ENCODE measurements around the gene KRTAP10-2. TPM values are rescaled to one million over a fixed set of nuclear protein-coding genes. Genes with fewer than 3 reads are reported as not detected.
A peak's percentile ranks its signal among the peaks of the same experiment; 100 is the strongest.

The KRTAP10-2 gene
- total RNA-seq, 1 experiment from 2014 or later: not detected

DNA sequence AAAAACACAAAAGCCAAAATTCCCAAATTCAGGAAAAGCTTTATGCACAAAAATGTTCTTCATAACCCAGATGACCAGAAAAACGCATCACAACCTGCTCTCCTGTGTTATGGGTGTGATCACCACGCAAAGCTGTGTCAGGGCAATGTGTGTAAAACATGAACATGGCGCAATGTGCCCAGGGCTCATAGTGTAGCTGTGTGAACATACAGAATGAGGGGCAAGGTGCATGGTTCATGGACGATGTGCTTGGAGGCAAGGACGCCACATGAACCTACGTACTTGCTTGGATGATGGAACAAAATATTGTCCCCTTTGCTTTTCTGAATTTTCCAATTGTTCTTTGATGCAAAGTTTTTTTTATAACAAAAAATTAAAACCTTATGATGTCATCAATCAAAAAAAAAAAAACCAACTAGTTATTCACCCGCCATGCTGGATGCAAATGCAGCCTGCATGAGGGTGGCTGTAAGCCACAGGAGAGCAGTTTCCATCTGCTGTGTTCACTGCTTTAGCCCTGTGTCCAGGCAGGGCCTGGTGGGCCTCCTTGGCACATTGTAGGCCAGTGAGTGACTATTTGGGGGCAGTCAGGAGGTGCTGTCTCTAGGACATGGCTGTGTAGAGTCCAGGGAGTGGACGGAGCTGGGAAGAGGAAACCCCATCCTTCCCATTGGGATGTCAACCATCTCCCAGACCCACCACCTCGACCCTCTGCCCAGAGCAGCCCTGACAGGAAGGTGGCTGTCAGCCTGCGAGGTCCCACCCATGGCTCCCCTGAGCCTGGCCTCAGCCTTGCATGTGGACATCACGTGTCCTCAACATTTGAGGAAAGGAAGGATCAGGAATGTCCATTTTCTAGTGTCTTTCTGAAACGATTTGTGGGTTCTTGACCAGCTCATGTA lies 25.0 kb downstream of the KRTAP10-2 start:
- DNase-seq (ENCODE audit: low spot score): no peak

DNA sequence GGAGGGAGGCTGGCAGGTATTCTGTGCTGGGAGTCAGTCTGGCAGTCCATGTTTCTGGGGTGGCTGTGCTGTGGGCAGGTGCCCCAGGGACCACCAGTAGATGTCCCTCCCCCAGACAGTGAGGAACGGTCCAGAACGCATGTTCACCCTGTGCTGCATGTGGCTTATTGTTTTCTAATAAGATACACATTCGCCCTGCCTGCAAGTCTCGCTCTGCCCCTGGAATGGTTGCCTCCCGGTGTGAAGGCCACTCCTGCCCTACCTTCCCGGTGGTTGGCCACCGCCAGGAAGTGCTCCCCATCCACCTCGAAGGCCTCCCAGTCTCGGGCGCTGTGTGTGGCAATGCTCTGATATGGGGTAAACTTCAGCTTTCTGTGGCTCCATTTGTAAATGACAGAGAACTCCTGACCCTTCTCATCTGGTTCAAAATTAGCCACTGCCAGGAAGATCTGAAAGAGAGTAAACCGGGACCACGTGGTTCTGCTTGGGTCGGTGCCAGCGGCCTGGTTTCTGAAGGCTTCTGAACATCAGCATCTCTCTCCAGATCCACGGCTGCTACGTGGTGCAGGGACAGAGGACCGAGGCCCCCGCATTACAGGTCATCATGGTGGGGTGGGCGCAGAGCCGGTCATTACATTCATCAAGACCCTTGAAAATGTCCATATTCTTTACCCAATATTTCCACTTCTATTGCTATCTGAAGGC lies 25.8 kb downstream of the KRTAP10-2 start:
- no peak for DNase-seq (ENCODE audit: low spot score)

DNA sequence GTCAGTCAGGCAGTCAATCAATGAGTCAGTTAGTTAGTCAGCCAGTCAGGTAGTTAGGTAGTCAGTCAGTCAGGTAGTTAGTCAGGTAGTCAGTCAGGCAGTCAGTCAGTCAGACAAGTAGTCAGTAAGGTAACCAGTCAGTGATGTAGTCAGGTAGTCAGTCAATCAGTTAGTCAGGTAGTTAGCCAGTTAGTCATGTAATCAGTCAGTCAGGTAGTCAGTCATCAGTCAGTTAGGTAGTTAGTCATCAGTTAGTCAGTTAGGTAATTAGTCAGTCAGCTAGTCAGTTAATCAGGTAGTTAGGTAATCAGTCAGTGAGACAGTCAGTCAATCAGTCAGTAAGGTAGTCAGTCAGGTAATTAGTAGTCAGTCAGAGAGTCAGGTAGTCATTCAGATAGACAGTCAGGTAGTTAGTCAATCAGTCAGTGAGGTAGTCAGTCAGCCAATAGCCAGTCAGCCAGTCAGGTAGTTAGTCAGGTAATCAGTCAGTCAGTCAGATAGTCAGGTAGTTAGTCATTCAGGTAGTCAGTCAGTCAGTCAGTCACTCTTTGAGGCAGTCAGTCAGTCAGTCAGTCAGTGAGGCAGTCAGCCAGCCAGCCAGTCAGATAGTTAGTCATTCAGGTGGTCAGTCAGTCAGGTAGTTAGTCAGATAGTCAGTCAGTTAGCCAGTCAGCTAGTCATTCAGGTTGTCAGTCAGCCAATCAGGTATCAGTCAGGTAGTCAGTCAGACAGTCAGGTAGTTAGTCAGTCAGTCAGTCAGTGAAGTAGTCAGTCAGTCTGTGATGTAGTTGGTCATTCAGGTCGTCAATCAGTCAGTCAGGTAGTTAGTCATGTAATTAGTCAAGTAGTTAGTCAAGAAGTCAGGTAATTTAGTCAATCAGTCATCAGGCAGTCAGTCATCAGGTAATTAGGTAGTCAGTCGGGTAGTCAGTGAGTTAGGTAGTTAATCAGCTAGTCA lies 26.6 kb downstream of the KRTAP10-2 start:
- no peak for DNase-seq (ENCODE audit: low spot score)

DNA sequence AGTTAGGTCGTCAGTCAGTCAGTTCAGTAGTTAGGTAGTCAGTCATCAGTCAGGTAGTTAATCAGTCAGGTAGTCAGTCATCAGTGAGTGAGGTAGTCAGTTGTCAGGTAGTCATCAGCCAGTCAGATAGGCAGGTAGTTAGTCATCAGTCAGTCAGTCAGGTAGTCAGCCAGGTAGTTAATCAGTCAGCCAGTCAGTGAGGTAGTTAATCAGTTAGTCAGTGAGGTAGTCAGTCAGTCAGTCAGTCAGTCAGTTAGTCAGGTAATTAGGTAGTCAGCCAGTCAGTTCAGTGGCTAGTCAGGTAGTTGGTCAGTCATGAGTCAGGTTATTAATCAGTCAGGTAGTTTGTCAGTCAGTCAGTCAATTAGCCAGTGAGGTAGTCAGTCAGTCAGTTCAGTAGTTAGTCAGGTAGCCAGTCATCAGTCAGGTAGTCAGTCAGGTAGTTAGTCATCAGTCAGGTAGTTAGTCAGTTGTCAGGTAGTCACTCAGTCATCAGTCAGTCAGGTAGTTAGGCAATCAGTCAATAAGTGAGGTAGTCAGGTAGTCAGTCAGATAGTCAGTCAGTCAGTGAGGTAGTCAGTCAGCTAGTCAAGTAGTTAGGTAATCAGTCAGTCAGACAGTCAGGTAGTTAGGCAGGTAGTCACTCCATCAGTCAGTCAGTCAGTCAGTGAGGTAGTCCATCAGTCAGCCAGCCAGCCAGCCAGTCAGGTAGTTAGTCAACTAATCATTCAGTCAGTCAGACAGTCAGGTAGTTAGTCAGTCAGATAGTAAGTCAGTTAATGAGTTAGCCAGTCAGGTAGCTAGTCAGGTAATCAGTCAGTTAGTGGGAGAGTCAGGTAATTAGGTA lies 27.5 kb downstream of the KRTAP10-2 start:
- no peak for DNase-seq (ENCODE audit: low spot score)

DNA sequence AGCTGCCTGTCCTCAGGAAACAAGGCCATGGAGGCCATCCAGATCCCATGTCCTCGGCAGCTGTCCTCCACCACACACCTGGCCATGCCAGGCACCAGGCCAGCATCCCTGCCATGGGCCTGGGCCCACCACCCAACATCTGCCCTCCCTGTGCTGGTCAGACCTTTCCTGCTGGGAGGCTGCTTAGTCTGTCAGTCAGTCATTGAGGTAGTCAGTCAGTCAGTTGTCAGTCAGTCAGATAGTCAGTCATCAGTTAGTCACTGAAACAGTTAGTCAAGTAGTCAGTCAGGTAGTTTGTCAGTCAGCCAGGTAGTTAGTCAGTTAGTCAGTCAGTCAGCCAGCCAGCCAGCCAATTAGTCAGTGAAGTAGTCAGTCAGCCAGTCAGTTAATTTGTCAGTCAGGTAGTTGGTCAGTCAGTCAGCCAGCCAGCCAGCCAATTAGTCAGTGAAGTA lies 28.5 kb downstream of the KRTAP10-2 start:
- no peak for DNase-seq (ENCODE audit: low spot score)

DNA sequence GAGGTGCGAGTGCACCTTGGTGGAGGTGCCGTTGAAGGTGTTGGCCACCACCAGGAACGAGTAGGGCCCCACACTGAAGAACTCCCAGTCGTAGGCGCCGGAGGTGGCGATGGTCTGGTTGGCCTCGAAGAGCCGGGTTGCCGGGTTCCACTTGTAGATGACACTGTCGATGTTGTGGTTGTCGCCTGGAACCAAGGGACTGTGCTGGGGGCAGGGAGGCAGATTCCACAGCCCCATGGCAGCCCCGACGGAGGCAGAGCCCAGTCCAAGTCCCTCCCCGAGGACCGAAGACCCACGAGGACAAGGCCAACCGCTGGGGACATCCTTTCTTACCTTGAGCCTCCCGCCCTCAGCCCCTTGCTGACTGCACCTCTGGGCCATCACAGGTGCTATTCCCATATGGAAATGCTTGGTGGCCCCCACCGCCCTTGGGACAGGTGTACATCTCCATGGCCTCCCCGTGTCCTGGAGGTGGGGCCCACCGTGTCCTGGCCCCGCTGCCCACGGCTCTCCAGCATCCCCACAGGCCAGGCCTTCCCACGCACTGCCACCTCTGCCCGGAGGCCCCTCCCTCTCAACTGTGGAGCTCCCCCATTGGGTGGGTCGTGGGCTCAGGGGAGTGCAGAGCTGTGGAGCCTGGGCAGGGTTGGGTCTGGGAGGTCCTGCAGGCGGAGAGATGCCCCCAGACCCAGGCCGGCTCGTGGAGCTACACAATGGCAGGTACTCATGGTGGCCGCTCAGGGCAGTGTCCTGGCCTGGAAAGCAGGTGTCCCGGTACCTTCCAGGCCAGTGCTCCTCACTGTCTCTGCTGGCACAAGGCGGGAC lies 29.2 kb downstream of the KRTAP10-2 start:
- no peak for DNase-seq (ENCODE audit: low spot score)

DNA sequence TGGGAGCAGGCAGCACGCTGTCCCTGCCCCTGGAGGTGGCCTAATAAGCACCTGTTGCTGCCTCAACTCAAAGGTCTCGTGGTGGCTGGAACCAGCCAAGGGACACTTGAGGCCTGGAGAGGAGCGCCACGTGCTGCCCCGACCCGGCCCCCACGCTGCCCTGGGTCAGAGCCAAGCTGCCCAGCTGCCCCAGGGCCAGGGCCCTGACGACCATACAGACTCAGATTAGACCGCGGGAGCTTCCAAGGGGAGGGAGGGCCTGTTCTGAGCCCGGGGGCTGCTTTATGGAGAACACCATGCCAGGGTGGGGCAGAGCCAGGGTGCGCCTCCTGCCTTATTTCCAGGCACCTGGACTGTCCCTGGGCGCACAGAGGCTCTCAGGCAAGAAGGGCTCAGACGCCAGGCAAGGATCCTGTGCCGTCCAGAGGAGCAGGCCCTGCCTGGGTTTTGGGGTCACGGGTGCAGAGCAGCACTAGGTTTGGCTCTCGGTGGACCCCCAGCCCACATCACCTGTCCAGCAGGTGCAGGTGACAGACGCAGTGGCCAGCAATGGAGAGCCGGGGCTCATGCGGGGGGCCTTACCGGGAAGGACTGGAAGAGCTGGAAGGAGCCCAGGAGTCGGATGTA lies 29.9 kb downstream of the KRTAP10-2 start:
- no peak for DNase-seq (ENCODE audit: low spot score)

DNA sequence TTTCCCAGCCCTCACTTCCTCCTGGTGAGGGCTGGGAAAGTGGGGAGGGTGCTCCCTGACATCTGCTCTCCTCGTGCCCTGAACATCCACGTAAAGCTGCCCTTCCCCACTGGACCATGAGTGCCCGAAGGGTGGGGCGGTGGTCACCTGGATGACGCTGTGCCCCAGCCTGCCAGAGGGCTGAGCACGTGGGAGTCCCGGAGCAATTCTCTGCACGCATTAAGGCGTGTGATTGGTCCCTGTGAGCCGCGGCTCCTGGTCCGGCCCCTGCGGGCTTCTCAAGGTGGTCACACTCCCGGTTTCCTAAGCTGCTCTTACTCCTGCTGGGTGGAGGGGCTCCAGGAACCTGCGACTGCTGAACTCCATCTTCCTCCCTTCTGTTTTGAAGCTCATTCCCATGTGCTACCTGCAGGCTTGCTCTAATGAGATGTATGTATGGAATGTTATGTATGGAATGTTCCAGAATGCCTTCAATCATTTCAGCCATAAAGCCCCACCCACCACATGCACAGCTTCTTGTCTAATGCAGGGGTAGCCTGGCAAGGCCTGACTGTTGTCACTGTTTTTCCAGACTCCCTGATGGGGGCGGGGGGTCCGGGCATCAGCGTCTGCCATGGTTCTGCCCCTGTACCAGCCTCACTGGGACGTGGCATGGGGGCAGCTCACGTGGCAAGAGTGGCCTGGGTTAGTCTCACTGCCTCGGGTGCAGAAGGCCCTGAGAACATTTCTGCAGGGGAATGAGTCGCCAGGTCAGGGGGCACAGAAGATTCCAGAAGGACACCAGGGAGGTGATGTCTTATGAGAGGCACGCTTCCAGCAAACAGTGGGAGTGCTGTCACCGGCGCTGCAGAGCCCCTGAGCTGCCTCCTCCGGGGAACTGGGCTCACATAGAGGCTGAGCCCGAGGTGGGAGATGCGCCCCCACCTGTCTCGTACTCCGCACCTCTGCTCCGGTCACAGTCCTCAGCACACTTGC lies 30.7 kb downstream of the KRTAP10-2 start:
- DNase-seq (ENCODE audit: low spot score): no peak

DNA sequence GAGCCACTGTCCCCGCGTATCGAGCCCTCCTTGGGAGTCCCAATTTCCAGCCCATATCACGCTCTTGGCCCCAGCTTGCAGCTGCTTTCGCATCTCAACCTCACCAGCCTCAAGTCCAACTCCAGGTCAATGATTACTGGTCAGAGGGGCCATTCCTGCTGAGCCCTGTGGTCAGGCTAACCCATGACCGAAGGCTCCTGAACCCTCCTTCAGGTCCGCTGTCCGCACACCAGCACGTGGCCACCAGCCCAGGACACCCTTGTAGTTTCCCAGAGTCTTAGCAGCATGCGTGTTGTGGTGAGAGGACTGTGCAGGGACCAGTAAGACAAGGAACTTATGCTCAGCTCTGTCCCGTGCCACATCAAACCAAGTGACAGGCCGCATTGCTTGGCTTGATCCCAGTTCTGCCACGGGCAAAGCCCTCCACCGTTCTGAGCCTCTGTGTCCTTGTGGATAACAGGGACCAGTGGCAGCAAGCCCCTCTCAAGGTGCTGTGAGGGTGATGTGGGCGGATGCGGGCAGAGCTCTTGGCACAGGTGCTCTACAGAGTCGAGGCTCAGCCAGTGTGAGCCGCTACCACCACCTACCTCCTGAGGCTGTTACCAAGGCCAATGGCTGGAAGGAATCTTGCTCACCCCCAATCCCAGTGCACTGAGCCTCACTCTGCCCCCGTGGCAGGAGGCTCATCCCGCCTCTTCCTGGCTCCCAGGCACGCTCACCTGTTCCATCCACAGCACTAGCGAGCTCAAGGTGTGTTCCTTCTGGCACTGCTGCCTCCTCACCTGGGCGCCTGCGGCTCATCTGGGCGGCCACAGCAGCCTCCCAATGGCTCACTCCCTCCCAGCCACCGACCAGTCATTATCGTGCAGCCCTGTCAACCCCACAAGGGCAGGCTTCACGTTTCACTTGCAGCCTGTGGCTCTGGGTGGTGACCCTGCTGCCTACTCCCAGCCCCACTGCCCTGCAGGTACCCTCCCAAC lies 31.7 kb downstream of the KRTAP10-2 start:
- no peak for DNase-seq (ENCODE audit: low spot score)

DNA sequence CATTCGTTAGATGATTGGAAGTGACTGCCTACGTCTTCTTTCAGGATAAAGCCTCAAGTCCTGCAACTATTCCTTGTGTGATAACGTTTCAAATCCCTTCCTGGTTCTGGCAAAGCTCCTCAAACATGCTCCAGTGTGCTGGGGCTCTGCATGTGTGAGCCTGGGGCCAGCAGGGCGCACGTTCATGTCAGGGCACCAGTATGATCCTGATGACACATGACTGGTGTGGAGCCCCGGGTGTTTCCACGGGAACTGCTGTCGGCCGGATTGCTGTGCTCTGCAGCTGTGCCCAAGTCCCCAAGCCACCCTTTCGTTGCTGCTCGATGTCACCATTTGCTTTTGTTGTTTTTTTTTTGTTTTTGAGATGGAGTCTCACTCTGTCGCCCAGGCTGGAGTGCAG lies 32.6 kb downstream of the KRTAP10-2 start:
- DNase-seq (ENCODE audit: low spot score): no peak

DNA sequence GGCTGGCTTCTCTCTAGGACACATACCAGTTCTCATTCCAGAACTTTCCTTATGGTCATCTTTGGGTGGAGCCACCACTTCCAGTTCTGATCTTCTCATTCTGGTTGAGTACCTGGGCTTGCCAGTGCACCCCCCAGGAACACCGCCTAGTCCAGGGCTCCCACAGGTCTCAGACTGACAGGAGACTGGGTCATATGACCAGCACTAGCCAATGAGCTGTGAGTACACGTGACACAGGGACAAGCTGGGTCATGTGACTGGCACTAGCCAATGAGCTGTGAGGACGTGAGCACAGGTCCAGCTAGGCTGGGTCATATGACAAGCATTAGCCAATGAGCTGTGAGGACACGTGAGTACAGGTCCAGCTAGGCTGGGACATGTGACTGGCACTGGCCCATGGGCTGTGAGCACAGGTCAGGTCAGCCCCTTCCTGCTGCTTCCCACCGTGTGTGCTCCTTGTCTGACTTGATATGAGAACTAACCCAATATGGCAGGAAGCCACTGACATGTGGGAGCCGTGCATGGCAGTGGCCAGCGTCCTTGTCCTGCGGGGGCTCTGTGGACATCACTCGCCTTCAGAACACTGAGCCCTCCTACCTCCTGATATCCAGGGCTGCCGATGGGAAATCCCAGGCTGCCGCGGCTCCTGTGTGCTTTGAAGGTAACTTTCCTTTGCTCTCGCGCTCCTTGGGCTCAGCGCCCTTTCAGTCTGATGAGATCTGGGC lies 34.0 kb downstream of the KRTAP10-2 start:
- peak; percentile 100 for DNase-seq (ENCODE audit: low spot score)

DNA sequence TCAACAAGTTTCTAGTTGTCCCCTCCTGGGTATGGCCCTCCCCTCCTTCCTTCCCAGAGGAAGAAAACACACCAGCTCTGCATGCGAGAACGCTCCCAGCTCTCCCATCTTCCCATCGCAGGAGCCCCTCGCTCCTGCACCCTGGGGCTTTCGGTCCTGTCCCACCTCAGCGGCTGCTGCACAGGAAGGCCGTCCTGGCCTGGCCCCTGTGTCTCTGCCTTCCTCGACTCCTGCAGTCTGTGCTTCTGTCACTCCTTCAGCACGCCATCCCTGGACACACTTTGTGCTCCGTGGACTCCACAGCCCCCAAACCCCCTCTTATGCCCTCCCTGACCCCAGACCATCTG lies 34.5 kb downstream of the KRTAP10-2 start:
- no peak for DNase-seq (ENCODE audit: low spot score)

DNA sequence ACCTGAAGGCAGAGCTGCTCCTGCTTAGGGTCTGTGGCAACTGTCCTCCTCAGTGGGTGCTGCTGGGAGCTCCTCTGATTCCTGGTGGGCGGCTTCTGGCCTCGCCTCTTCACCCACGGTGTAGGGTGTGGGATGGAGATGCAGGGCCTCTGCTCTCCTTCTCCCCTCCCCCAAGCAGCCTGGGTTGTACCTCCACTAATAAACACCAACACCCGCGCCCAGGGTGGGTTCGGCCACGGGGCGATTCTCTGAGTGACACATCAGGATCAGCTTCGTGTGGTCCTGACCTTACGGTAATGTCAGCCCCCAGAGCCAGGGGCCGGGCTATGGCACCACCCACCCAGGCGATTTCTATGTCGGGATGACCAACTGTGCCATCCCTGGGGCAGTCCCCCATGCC lies 35.0 kb downstream of the KRTAP10-2 start:
- DNase-seq (ENCODE audit: low spot score): no peak

DNA sequence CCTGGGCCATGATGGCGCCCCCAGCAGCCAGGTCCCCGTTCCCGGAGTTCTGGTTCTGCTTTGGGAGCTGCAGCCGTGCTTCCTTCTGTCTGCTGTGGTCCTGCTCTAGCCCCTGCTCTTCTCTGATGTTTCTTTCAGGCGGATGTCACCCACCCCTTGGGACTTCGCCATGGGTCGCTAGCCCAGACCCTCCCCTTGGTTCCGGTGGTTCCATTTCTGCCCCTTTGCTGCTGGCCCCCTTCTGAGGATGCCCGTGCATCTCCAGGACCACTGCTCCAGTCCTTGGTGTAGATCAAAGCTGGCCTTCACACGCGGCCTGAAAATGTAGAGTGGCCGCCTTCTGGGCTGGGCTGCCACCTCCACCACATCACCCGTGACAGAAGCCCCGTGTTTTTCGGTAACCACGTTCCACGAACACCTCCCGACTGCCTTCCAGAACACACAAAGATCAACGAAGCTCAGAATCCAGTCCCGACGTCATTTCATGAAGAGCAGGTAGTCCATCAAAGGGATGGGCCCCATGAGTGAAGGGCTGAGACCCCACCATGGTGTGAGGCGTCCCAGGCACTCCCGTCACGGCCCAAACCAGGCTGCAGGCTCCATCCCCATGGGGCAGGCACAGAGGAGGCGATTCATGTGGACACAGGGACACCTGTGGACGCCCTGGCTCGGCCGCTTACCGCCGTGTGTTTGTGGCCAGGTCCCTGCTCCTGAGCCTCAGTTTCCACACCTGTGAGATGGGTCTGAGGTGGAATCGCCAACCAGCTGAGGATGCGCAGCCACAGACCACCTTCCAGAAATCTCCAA lies 35.7 kb downstream of the KRTAP10-2 start:
- no peak for DNase-seq (ENCODE audit: low spot score)

DNA sequence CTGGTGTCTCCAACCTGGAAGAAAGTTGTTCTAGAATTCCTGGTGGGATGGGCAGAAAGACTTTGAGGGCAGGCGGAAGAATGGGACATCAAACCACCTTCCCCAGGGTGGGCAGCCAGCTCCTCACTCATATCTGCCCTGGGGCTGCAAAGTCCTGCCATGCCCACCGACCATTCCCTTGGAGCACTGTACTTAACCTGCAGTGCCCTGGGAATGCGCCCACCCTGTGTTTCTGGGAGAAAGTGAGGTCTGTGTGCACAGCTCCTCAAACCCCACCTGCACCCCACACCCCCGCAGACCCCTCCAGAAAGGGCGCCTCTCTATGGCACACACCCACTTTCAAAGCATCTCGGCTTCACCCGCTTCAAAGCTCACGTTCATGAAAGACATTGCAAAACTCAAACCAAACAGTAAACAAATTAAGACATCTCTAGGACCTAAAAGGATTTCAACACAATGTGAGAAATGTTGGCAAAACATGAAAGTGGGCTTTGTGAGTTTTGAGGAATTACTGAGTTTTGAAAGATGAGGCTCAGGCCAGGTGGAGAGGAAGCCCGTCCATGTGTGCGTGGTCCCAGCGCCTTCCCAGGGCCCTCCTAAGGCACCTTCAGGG lies 36.5 kb downstream of the KRTAP10-2 start:
- no peak for DNase-seq (ENCODE audit: low spot score)

Data from A172 (cell line).